SK-N-SH treated with all-trans-retinoic acid at 6 μM for 48 hours (cell line): ENCODE results near the gene PVRIG.
A peak's percentile ranks its signal among the peaks of the same experiment; 100 is the strongest.

Experiments used
- ATAC-seq: fragments of 200-7000 bp; cut with Tn5 transposase; 3 replicates; pipeline ENCODE4 v1.9.1; 2020; ENCODE audit warnings: mild to moderate bottlenecking, moderate library complexity
- BACH2 ChIP-seq: fragments of 250-450 bp; sonication (Bioruptor Pico); IDR thresholded peaks from 2 replicates; pipeline ENCODE4 v1.9.0; 2021; ENCODE audit warnings: mild to moderate bottlenecking, borderline replicate concordance
- CSDC2 ChIP-seq: fragments of 250-450 bp; sonication (Bioruptor Pico); IDR thresholded peaks from 2 replicates; pipeline ENCODE4 v1.5.0; 2020; ENCODE audit warnings: mild to moderate bottlenecking, moderate library complexity
- ESRRG ChIP-seq: fragments of 250-450 bp; sonication (Bioruptor Pico); IDR thresholded peaks from 2 replicates; pipeline ENCODE4 v1.6.1; 2021; ENCODE audit warnings: mild to moderate bottlenecking
- GLIS3 ChIP-seq: fragments of 250-450 bp; sonication (Bioruptor Pico); IDR thresholded peaks from 2 replicates; pipeline ENCODE4 v1.5.0; 2020; ENCODE audit warnings: mild to moderate bottlenecking, moderate library complexity
- ISL1 ChIP-seq: fragments of 250-450 bp; sonication (Bioruptor Pico); IDR thresholded peaks from 2 replicates; pipeline ENCODE4 v2.1.2; 2022; ENCODE audit warnings: mild to moderate bottlenecking, moderate library complexity
- OSR1 ChIP-seq: fragments of 250-450 bp; sonication (Bioruptor Pico); IDR thresholded peaks from 2 replicates; pipeline ENCODE4 v1.8.0; 2022; ENCODE audit warnings: moderate library complexity, mild to moderate bottlenecking, inconsistent platforms
- PPARA ChIP-seq: fragments of 250-450 bp; sonication (Bioruptor Pico); IDR thresholded peaks from 2 replicates; pipeline ENCODE4 v1.5.0; 2020; ENCODE audit warnings: mild to moderate bottlenecking, borderline replicate concordance
- RARB ChIP-seq: fragments of 250-450 bp; sonication (Bioruptor Pico); IDR thresholded peaks from 2 replicates; pipeline ENCODE4 v1.8.0; 2021; ENCODE audit warnings: mild to moderate bottlenecking, moderate library complexity
- SNAI2 ChIP-seq: fragments of 250-450 bp; sonication (Bioruptor Pico); IDR thresholded peaks from 2 replicates; pipeline ENCODE4 v1.5.0; 2020; ENCODE audit warnings: mild to moderate bottlenecking, moderate library complexity
- TOX ChIP-seq: fragments of 250-450 bp; sonication (Bioruptor Pico); IDR thresholded peaks from 2 replicates; pipeline ENCODE4 v1.8.0; 2021; ENCODE audit warnings: mild to moderate bottlenecking, moderate library complexity, borderline replicate concordance
- ZC3H10 ChIP-seq: fragments of 250-450 bp; sonication (Bioruptor Pico); IDR thresholded peaks from 2 replicates; pipeline ENCODE4 v1.5.1; 2021; ENCODE audit warnings: mild to moderate bottlenecking, moderate library complexity
- ZFP30 ChIP-seq: fragments of 450-650 bp; formaldehyde crosslinking; IDR thresholded peaks from 2 replicates; pipeline ENCODE4 v1.5.0; 2022; ENCODE audit warnings: mild to moderate bottlenecking, moderate library complexity
- ZNF565 ChIP-seq: fragments of 450-650 bp; formaldehyde crosslinking; conservative IDR thresholded peaks from 2 replicates; pipeline ENCODE4 v1.5.0; 2020; ENCODE audit warnings: low read depth, mild to moderate bottlenecking, moderate library complexity
- ZNF70 ChIP-seq: fragments of 450-650 bp; formaldehyde crosslinking; IDR thresholded peaks from 2 replicates; pipeline ENCODE4 v1.5.0; 2020; ENCODE audit warnings: mild to moderate bottlenecking, moderate library complexity
- ZNF8 ChIP-seq: fragments of 450-650 bp; formaldehyde crosslinking; IDR thresholded peaks from 2 replicates; pipeline ENCODE4 v1.5.0; 2020; ENCODE audit warnings: mild to moderate bottlenecking, moderate library complexity
- TF ChIP-seq, protein P1 (sequence below): fragments of 250-450 bp; sonication (Bioruptor Pico); IDR thresholded peaks from 2 replicates; pipeline ENCODE4 v1.5.1; 2021; ENCODE audit warnings: mild to moderate bottlenecking, moderate library complexity
- TF ChIP-seq, protein P2 (sequence below): fragments of 250-450 bp; sonication (Bioruptor Pico); IDR thresholded peaks from 2 replicates; pipeline ENCODE4 v1.8.0; 2020; ENCODE audit warnings: mild to moderate bottlenecking, moderate library complexity, borderline replicate concordance
- TF ChIP-seq, protein P3 (sequence below): fragments of 250-450 bp; sonication (Bioruptor Pico); IDR thresholded peaks from 2 replicates; pipeline ENCODE4 v1.5.0; 2020; ENCODE audit warnings: mild to moderate bottlenecking, moderate library complexity
- TF ChIP-seq, protein P4 (sequence below): fragments of 250-450 bp; sonication (Bioruptor Pico); IDR thresholded peaks from 2 replicates; pipeline ENCODE4 v1.8.0; 2021; ENCODE audit warnings: low read depth, mild to moderate bottlenecking, moderate library complexity, borderline replicate concordance

The PVRIG gene

DNA sequence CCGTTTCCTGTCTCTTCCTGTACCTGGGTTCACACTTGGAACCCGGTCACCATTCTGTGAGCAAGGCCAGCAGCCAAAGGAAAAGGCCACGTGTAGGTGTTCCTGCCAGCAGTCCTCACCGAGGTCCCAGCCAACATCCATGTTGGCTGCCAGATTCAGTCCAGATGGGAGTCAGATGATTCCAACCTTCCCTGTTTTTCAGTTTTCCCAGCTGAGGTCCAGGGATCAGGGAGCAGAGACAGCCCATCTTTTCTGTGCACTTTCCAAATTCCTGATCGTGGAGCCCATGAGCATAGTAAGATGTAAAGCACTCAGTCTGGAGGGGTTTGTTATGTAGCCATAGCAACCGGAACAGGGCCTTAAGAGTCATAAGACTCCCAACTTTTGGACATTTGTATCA, 3.9 kb upstream of the PVRIG start:
- no peak for ATAC-seq
- TF ChIP-seq, protein P1, sequence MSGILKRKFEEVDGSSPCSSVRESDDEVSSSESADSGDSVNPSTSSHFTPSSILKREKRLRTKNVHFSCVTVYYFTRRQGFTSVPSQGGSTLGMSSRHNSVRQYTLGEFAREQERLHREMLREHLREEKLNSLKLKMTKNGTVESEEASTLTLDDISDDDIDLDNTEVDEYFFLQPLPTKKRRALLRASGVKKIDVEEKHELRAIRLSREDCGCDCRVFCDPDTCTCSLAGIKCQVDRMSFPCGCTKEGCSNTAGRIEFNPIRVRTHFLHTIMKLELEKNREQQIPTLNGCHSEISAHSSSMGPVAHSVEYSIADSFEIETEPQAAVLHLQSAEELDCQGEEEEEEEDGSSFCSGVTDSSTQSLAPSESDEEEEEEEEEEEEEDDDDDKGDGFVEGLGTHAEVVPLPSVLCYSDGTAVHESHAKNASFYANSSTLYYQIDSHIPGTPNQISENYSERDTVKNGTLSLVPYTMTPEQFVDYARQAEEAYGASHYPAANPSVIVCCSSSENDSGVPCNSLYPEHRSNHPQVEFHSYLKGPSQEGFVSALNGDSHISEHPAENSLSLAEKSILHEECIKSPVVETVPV (CRISPR knock-in tag): no peak
- TF ChIP-seq PPARA (CRISPR knock-in tag): no peak
- TF ChIP-seq, protein P2, sequence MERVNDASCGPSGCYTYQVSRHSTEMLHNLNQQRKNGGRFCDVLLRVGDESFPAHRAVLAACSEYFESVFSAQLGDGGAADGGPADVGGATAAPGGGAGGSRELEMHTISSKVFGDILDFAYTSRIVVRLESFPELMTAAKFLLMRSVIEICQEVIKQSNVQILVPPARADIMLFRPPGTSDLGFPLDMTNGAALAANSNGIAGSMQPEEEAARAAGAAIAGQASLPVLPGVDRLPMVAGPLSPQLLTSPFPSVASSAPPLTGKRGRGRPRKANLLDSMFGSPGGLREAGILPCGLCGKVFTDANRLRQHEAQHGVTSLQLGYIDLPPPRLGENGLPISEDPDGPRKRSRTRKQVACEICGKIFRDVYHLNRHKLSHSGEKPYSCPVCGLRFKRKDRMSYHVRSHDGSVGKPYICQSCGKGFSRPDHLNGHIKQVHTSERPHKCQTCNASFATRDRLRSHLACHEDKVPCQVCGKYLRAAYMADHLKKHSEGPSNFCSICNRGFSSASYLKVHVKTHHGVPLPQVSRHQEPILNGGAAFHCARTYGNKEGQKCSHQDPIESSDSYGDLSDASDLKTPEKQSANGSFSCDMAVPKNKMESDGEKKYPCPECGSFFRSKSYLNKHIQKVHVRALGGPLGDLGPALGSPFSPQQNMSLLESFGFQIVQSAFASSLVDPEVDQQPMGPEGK (CRISPR knock-in tag): no peak
- no peak for TF ChIP-seq RARB (CRISPR knock-in tag)
- TF ChIP-seq OSR1: no peak
- TF ChIP-seq ESRRG (CRISPR knock-in tag): no peak
- TF ChIP-seq SNAI2 (CRISPR knock-in tag): no peak
- TF ChIP-seq ZNF565: no peak
- TF ChIP-seq ZFP30: no peak
- TF ChIP-seq, protein P3, sequence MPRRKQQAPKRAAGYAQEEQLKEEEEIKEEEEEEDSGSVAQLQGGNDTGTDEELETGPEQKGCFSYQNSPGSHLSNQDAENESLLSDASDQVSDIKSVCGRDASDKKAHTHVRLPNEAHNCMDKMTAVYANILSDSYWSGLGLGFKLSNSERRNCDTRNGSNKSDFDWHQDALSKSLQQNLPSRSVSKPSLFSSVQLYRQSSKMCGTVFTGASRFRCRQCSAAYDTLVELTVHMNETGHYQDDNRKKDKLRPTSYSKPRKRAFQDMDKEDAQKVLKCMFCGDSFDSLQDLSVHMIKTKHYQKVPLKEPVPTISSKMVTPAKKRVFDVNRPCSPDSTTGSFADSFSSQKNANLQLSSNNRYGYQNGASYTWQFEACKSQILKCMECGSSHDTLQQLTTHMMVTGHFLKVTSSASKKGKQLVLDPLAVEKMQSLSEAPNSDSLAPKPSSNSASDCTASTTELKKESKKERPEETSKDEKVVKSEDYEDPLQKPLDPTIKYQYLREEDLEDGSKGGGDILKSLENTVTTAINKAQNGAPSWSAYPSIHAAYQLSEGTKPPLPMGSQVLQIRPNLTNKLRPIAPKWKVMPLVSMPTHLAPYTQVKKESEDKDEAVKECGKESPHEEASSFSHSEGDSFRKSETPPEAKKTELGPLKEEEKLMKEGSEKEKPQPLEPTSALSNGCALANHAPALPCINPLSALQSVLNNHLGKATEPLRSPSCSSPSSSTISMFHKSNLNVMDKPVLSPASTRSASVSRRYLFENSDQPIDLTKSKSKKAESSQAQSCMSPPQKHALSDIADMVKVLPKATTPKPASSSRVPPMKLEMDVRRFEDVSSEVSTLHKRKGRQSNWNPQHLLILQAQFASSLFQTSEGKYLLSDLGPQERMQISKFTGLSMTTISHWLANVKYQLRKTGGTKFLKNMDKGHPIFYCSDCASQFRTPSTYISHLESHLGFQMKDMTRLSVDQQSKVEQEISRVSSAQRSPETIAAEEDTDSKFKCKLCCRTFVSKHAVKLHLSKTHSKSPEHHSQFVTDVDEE (CRISPR knock-in tag): no peak
- TF ChIP-seq TOX (CRISPR knock-in tag): no peak

DNA sequence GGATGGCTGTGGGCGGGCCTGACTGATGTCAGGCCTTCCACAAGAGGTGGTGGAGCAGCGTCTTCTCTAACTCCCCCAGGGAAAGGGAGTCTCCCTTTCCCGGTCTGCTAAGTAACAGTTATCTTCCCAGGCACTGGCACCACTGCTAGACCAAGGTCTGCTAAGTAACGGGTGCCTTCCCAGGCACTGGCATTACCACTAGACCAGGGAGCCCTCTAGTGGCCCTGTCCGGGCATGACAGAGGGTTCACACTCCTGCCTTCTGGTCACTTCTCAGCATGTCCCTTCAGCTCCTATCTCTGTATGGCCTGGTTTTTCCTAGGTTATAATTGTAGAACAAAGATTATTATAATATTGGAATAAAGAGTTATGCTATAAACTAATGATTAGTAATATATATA, 1.8 kb upstream of the PVRIG start:
- peak; percentile 76 for ATAC-seq

DNA sequence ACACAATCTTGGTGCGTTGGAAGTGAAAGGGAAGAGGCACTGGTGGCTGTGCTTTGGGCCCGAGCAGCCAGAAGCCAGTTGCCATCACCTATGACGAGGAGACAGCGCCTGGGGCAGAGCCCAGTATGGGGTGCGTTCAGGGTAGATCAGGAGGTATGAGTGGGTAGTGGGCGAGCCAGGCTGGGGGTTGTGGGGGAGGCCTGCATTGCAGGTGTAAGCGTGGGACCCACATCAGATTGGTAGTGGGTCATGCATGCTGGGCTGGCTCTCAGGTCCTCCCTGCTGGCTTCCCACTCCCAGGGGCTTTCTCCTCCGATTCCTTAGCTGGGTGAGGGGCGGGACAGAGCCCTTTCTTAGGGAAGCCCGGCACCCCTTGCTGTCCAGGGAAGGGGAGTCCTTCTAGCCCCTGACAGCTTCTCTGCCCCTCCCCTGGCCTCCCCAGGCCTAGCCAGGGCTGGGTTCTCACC, 445 bp upstream of the PVRIG start:
- TF ChIP-seq GLIS3: no peak
- TF ChIP-seq TOX (CRISPR knock-in tag): no peak
- TF ChIP-seq, protein P2 (CRISPR knock-in tag): no peak
- TF ChIP-seq SNAI2 (CRISPR knock-in tag): no peak
- no peak for TF ChIP-seq ZNF70
- TF ChIP-seq CSDC2 (CRISPR knock-in tag): no peak
- TF ChIP-seq, protein P1 (CRISPR knock-in tag): no peak
- no peak for TF ChIP-seq ZNF565
- no peak for TF ChIP-seq ZFP30
- no peak for TF ChIP-seq BACH2 (CRISPR knock-in tag)
- no peak for TF ChIP-seq OSR1
- TF ChIP-seq, protein P3 (CRISPR knock-in tag): no peak
- TF ChIP-seq ZNF8 (CRISPR knock-in tag): no peak
- TF ChIP-seq, protein P4, sequence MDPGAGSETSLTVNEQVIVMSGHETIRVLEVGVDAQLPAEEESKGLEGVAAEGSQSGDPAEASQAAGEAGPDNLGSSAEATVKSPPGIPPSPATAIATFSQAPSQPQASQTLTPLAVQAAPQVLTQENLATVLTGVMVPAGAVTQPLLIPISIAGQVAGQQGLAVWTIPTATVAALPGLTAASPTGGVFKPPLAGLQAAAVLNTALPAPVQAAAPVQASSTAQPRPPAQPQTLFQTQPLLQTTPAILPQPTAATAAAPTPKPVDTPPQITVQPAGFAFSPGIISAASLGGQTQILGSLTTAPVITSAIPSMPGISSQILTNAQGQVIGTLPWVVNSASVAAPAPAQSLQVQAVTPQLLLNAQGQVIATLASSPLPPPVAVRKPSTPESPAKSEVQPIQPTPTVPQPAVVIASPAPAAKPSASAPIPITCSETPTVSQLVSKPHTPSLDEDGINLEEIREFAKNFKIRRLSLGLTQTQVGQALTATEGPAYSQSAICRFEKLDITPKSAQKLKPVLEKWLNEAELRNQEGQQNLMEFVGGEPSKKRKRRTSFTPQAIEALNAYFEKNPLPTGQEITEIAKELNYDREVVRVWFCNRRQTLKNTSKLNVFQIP (CRISPR knock-in tag): no peak
- TF ChIP-seq ISL1 (CRISPR knock-in tag): no peak
- no peak for TF ChIP-seq PPARA (CRISPR knock-in tag)
- no peak for TF ChIP-seq ZC3H10
- ATAC-seq: no peak
